HT-29 (cell line): Measurements from ENCODE around the gene DUSP21. TPM values are rescaled to one million over a fixed set of nuclear protein-coding genes. Genes with fewer than 3 reads are reported as not detected.
"Not testable (repeated sequence)": the region's sequence is repeated elsewhere in the genome, so short reads cannot be mapped to it uniquely, and the experiment has no call there.

Experiments used
- DNase-seq: peaks from one replicate; pipeline ENCODE4 v3.0.0-alpha.2; 2015; ENCODE audit warnings: low spot score
- total RNA-seq: library from RNA; depleted of rRNA; stranded (reverse); fragments of >200 nt; shearing (Covaris generic); gene quantifications from 2 replicates; pipeline ENCODE4 v1.2.3, GENCODE V29; 2014; rRNA removed

Gene DUSP21
- not detected in 2 replicates for total RNA-seq

- no peak for DNase-seq
These were observed at the start of gene DUSP21 for GRCh38 chrX:44843753-44844152. Gene DUSP21 (plus strand): TSS chrX:44844021. CDS start chrX:44844133, 112 bp downstream.

DNA sequence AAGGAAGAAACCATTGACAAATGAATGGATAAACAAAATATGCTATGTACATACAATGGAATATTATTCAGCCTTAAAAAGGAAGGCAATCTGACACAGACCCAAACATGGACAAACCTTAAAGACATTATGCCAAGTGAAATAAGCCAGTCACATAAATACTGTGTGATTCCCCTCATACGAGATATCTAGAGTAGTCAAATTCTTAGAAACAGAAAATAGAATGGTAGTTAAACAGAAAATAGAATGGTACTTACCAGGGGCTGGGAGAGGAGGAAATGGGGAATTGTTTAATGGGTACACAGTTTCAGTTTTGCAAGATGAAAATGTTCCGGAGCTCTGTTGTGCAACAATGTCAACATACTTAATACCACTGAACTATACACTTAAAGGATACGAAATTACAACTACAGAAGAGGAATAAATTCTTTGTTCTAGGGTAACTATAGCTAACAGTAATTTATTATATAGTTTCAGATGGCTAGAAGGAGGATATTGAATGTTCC, 47.8 kb upstream of the DUSP21 start:
- no peak for DNase-seq

GRCh38 chrX:44802613-44803012, 41.2 kb upstream of the DUSP21 start:
- DNase-seq = no peak

GRCh38 chrX:44815681-44816080, 28.1 kb upstream of the DUSP21 start:
- DNase-seq = no peak

- DNase-seq = no peak
These were observed 27.5 kb upstream of the DUSP21 start for GRCh38 chrX:44816367-44816766.

- no peak for DNase-seq
These were observed 26.8 kb upstream of the DUSP21 start for GRCh38 chrX:44817029-44817428.

DNA sequence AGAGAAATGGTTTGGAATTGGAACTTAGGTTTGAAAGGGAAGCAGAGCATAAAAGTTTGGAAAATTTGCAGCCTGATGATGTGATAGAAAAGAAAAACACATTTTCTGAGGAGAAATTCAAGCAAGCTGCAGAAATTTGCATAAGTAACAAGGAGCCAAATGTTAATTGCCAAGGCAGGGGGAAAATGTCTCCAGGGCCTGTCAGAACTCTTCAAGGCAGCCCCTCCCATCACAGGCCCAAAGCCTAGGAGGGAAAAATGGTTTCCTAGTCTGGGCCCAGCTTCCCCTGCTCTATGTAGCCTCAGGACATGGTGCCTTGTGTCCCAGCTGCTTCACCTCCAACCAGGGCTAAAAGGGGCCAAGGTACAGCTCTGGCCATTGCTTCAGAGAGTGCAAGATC, 21.2 kb upstream of the DUSP21 start:
- no peak for DNase-seq

- not testable (repeated sequence) for DNase-seq
These were observed 20.6 kb upstream of the DUSP21 start for GRCh38 chrX:44823193-44823592.

DNA sequence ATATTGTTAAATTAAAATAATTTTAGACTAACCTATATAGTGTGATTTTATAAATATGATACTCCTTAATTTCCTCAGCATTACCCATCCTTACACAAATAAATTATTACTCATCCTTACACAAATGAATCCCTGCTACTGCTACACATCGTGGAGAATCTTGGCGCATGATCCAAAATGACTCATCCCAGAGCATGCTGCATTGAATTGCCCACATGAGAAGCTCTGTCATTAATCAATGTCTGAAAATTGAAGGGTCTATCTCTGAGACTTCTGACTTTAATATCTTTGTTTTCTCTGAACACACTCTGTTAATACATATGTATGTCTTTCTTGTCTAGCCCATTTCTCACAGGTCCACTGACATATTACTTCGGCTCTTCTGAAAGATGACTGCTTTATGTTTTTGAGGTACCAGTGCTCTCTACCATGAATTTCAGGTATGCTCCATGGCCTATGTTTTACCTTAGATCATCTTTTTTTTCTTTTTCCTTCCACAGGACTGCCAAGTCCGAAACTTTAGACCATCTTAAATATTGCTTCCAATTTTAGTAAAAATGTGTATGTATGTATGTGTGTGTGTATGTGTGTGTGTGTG, 15.7 kb upstream of the DUSP21 start:
- no peak for DNase-seq

DNA sequence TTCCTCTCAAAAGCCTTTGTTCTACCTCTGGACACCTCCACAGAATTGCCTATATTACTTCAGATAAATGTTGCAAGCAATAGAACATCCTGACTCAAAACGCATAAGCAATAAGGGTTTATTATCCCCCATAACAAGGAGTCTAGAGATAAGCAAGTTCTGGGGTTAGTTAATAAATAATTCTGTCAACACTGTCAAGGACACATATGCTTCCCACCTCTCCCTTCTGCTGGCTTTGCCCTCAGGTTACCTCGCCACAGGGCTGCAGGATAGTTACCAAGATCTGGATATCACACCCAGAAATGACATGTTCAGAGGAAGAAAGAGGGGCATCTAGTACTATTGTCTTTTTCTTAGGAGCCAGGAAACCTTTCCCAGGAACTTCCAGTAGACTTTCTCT, 14.0 kb upstream of the DUSP21 start:
- DNase-seq = no peak

GRCh38 chrX:44842550-44843317, 1.1 kb upstream of the DUSP21 start:
- no peak for DNase-seq

- DNase-seq = no peak
These were observed 511 bp upstream of the DUSP21 start for GRCh38 chrX:44843318-44843702.

GRCh38 chrX:44844204-44844603, 383 bp downstream of the DUSP21 start:
- no peak for DNase-seq

- not testable (repeated sequence) for DNase-seq
These were observed 7.1 kb downstream of the DUSP21 start for GRCh38 chrX:44850891-44851290.

DNA sequence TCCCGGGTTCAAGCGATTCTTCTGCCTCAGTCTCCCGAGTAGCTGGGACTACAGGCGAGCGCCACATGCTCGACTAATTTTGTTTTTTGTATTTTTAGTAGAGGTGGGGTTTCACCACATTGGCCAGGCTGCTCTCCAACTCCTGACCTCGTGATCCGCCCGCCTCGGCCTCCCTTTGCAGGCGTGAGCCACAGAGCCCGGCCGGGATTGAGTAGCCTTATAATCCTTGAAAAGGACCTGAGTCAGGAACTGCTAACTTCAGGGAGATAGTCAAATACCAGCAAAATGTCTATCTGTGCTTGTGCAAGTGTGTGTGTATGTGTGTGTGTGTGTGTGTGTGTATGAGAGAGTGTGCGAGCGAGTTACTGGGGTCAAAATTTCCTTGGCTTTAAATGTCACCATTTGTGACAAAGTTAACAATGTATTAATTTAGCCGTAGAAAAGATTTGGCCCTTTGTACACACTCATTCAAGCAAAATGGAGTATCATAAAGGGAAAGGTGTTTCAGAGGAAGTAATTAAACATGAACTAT, 27.4 kb downstream of the DUSP21 start:
- DNase-seq = peak; percentile 38

- DNase-seq = peak; percentile 48
These were observed 28.4 kb downstream of the DUSP21 start for GRCh38 chrX:44871931-44872820.

- DNase-seq = peak; percentile 98
These were observed 29.1 kb downstream of the DUSP21 start, which contains the start of gene KDM6A for GRCh38 chrX:44872821-44873414. Gene KDM6A (plus strand): TSS chrX:44873188. CDS start chrX:44873552, 364 bp downstream.

DNA sequence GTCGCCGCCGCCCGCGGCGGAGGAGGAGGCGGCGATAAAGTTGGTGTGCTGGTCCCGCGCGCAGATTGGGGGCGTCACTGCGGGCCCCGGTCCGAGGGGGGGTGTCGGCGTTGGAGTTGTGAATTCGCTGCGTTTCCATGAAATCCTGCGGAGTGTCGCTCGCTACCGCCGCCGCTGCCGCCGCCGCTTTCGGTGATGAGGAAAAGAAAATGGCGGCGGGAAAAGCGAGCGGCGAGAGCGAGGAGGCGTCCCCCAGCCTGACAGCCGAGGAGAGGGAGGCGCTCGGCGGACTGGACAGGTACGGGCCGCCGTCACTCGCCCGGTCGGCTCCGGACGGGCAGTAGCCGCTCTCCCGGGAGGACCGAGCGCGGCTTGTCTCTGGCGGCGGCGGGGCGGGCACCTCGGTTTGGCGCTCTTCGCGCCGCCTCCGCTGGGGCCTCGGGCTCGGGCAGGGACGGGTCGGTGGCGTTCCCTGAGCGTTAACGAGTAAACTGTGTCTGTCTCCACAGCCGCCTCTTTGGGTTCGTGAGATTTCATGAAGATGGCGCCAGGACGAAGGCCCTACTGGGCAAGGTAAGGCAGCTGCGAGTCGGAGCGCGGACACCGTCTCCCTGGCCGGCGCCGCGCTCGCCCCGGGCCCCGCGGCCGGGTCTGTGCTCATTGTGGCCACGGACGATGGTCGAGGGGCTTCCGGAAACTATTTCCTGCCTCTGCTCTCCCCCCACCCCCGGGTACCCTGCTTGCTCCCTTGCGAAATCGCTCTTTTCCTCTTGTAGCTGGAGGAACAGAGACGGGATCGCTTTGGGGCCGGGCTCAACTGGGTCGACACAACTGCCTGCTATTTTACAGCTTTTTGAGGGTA, 29.8 kb downstream of the DUSP21 start:
- peak; percentile 53 for DNase-seq

GRCh38 chrX:44874420-44875184, 30.8 kb downstream of the DUSP21 start:
- peak; percentile 67 for DNase-seq

DNA sequence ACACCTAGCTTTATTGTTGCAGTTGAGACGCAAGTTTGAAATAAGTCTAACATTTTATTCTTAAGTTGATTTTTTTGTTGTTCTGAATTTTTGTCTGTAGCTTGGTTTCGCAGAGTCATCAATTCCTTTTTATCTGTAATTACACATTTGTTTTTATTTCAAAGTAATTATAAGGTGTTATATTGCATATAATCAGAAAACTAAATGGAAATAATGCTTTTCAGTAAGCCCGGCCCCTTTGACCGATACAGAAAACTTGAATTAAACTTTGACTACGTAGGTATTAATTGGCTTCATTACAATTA, 31.3 kb downstream of the DUSP21 start:
- DNase-seq = no peak
